GM19467 (cell line): ENCODE measurements around the gene ARL10.

Experiments used
- ATAC-seq: cut with Tn5 transposase; IDR thresholded peaks from one replicate; pipeline ENCODE4 v1.9.1; 2021; ENCODE audit warnings: mild to moderate bottlenecking, moderate library complexity; ENCODE audit not compliant: unreplicated experiment

ARL10 gene

DNA sequence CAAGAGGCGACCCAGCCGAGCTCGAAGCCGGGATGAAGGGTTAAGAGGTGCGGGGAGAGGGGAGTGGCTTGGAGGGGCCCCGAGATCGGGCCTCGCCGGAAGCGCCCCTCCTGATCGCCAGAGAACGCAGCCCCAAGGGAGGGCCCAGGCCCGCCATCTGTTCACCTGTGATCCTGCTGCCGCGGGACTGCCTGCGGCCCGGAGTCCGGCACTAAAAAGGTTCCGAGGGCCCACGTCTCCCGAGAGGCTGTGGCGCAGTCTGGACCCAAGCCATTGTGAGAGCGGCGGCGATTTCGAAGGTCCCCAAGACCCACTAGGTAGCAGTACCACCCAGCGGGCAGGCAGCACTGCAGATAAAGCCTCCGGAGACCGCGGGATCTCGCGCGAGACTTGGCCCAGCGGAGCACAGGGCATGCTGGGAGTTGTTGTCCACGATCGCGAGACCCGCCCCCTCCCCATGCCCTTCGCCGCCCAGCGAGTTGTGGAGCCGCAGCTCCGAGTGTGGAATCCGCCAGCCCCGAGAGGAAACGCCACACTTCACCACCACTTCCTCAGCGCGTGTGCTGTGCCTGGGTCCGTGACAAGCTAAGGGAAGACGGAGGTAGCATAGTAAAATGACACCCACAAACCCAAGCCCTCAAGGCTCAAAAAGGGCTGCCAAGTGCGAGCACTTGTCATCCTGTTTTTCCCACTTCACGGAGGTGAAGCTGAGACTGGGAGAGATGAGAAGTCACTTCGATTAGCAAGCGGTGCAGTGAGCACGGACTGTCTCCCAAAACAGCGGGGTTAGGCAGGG lies 3.7 kb upstream of the ARL10 start, which contains the start of gene KIAA1191:
TSS of gene KIAA1191 (minus strand) at position 328 of the 796 bp plus-strand sequence. CDS start 2,256 bp downstream, outside the sequence.
- ATAC-seq: peak; percentile 91

DNA sequence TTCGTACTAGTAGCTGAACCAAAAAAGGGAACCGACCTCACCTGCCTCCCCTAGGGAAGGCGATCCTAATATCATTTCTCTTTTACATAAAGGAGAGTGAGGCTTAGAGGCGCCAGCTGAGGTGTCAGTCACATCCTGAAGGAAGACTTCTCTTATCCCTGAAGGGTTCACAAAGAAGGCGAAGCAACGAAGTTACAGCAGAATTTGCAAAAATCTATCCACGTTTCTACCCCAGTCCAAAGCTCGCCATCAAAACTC lies 3.1 kb upstream of the ARL10 start:
- ATAC-seq: no peak

DNA sequence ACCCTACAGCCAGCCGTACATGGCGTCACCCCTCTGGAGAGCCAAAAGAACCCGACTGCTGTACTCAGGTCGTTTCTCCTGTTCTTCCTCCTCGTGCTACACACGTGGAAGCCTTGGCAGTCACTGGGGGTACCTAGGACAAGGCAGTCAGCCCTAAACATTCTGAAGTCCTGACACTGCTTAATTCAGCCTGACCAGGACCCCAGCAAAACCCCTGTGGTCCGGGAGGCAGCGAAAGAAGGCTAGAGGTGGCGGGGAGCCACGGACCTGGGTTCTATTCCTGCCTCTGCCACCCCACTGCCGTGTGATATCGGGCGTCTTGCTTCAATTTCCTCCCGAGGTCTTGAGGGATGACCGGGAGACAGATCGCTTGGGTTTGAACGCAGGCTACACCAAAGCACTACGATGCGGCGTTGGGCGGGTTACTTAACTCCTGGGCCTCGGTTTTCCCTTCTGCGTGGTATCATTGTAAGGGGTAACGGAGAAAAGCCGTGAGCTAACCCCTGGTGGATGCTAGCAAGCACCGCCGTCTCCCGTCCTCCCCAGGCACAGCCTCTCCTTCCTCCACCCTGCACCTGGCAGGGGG lies 429 bp upstream of the ARL10 start:
- ATAC-seq: no peak

DNA sequence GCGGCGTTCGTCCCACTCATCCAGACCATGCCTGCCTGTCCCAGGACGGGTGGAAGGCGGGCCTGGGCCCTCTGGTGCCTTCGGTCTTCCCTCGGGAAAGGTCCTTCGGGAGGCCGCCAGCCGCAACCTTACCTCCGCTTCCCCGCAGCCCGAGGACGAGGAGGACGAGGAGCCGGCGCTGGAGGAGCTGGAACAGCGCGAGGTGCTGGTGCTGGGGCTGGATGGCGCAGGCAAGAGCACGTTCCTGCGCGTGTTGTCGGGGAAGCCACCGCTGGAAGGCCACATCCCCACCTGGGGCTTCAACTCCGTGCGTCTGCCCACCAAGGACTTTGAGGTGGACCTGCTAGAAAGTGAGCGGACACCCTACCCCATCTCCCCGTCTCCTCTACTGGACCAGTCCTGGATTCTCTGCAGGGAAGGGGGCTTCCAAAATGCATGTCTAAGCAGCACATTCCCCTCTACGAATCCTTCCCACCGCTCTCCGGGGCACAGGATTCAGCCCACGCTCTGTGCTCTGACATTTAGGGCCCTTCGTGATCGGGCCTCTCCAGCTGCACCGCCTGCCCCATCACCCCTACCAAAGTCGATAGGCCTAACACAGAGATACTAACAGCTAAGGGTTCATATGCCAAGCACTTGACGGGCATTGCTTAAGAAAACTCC lies 1.1 kb downstream of the ARL10 start:
- ATAC-seq: no peak

DNA sequence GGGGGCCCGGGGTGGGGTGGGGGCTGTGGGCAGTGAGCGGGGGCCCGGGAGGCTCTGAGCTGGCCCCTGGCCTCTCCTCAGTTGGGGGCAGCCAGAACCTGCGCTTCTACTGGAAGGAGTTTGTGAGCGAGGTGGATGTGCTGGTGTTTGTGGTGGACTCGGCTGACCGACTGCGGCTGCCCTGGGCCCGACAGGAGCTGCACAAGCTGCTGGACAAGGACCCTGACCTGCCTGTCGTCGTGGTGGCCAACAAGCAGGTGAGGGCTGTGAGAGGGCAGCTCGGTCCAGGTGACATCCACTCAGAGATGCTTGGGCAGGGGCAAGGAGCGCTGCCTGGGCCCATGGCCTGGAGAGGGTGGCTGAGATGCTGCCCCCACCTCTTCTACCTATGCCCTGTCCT lies 3.4 kb downstream of the ARL10 start:
- no peak for ATAC-seq

DNA sequence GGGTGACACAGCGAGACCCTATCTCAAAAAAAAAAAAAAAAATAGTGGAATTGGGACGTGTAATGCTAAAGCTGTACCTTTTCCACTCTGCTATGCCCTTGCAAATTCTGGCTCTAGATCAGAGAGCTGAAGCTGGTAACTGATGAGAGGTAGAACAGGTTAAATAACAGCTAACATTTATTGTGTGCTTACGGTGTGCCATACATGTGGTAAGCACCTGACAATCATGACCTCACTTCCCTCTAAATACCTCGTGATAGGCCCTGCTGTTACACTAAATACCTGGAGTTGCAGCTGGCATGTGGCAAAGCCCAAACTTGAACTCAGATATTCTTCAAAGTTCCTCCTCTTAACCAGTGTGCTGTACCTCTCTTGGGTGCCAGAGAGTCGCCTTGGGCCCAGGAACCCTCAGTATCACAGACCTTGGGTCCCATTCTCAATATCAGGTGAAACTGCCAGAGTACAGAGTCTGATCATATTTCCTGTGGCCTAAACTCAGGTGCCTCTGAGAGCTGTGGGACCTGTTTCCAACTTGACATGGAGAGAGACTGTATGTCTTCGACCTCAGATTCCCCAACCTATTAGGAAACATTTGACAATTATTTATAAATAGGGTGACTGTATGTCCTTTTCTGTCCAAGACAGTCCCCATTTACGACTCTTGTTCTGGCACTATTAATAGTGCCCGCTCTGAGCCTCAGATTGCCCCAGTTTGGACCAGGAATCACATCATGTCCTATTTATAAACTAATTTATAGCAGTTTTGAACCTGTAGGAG lies 4.8 kb downstream of the ARL10 start:
- ATAC-seq: no peak

DNA sequence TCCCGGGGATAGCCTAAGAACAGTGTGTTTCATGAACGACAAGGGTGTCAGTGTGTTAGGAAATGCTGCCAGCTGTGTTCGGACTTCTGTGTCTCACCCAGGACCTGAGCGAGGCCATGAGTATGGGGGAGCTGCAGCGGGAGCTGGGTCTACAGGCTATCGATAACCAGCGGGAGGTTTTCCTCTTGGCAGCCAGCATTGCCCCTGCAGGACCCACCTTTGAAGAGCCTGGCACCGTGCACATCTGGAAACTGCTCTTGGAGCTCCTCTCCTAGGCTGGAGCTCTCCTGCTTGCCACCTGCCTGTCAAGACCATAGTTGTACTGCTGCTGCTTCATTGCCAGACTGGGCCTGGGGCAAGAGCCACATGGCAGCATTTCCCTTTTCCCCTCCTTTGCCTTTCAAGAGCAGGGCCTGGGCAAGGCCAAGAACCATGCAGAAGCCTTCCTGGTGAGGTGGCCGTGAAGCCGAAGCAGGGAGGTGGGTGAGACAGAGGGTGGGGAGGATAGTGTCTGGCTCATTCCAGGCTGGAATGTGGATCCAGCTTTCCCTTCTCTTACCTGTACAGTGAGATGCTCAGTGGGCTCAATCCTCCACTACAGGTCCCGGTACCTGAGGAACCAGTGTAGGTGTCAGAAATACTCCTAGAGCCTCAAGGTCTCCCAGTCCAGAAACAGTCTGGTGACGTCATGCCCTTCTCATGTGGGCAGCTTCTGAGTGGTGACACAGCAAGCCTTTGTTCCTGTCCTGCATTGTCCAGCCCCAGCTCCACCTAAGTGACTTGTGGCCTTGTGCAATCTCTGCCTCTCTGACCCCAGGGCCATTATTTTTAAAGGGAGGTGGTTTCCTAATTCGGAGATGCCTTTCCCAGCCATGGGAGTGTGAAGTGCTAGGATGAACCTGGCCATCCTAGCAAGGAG lies 6.6 kb downstream of the ARL10 start:
- ATAC-seq: no peak

DNA sequence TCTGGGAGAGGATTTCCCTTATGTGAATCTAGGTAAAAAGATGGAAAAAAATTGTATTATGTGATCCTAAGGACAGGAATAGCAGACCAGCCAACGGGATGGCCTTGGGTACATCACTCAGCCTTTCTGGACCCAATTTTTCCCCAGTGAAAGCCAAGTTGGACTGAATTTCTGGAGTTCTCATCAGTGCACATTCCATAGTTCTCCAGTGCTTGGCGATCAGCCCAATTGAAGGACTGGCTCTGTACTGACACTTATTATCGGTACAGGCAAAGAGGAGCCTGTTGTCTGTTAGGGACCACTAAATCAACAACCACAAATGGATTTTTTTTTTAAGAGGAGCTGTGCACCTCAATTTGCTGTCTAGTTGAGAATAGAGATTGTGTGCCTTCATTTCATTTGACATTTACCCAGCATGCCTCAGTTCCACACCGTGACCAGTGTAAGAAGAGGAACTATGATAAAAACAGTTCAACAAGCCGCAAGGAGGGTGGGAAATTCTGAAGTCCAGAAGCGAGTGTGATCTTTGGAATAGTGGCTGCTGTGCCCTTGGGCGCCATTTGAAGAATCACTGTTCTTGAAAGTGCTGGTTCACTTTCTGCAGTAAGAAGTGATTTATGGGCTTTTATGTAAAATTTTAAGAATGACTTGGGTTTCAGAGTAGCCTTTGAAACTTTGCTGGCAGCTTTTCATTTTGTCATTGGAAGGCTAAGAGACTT lies 8.0 kb downstream of the ARL10 start:
- ATAC-seq: no peak

DNA sequence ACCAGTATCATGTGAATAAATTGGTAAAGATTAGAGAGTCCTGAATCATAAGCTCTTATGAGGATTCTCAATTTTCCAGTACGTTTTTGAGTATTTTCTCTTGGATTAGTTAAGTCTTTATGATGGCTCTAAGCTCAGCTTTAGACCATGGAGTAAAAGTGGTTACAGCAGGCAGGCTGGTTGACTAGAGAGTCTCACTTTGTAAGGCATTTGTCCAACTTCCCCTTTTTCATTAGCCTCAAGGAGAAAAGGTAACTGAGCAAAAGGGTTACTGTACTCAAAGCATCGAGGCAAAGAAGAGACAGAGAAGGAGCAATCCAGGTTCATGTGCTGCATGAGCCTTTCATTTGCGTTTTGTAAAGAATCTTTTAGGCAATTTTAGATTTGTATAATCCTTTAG lies 14.6 kb downstream of the ARL10 start:
- no peak for ATAC-seq

DNA sequence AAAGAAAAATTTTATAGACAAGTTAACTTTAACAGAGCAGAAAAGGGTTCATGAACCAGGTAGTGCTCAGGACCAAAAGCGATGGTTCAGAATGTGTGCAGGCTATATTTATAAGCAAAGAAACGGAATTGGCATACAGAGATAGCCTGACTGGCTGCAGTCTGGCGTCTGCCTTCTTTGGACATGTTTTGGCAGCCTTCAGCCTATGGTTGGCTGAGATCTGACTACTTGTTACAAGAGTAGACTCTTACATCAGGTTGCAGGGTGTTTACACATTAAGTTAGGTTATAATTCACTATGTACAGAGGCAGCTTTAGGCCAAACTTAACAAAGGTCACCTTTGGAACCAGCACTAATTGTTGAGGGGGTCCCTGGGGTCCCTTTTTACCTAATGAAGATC lies 16.1 kb downstream of the ARL10 start:
- no peak for ATAC-seq

DNA sequence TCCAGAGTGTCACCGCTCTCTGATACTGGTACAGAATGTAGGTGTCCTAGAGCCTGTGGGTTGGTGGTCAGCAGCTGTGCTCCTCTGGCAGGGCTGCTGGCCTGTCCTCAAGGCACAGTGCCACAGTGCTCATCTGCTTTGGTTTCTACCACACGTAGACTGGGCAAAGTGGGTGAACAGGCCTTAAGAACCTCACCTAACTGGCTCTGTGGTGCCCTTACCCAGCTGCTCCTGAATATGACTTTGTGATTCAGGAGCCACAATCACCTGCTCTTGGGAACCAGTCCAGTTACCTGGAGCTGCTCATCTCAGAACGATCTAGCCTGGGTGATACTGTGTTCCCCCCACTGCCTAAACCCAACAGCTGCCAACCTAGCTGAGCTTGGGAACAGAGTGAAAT lies 16.7 kb downstream of the ARL10 start:
- no peak for ATAC-seq

DNA sequence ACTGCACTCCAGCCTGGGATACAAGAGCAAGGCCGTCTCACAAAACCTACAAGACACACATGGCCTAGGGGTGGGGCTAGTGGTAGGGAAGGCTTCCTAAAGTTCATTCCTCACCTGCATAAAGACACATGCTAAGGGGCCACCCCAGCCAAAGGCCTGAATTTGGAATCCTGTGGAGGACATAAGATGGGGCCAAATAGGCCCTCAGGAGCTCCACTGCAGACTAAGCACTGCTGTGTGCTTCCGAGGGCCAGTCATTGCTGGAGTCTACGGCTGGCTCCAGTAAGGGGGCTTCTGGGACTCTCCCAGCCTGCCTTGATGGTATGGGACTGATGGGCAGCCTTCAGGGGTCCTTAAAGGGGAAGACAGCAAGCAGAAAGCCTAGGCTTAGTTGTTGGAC lies 17.4 kb downstream of the ARL10 start:
- no peak for ATAC-seq

DNA sequence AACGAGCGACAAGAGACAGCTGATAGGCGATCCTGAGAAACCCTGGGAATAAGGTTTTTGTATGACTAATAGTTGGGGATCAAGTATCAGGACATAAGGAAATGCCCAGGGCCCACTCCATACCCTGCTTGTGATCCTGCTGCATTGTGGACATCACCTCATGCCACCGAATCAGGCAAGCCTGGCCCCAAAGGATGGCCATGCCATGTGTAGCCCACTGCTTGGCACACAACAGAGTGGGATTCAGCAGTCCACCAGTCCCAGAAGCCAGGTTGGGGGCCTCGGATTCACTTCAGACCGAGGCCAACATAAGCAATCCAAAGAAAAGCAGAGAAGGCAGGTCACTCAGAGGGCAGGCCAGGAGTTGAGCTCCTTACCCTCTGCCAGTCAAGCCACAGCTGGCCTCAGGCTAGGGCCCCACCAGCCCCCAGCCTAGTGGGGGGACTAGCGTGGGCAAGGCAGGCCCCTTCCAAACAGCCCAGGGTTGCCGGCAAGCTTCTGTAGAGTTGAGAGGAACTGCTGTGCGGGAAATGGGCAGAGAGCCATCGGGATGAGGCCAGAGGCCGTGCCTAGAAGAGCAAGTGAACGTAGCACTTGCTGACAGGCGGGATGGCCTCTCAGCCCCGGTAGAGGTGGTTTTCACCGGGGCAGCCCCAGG lies 18.1 kb downstream of the ARL10 start:
- no peak for ATAC-seq

DNA sequence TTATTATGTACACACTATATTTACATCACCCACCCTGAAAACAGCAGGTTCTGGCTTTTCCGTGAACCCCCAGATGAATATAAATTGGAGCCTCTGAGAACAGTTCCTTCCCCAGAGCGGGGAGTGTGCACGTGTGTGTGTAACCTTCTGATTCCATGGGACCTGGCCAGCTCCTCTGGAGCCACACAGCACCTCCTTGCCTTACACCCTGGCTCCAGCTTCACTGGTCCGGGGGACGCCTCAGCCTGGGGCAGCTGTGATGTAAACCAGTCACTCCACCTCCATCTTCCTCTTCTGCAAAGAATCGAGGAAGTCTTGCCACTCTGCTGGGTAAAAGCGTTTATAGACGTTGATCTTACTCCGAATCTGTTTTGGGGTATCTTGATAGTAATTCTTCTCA lies 18.7 kb downstream of the ARL10 start:
- no peak for ATAC-seq

DNA sequence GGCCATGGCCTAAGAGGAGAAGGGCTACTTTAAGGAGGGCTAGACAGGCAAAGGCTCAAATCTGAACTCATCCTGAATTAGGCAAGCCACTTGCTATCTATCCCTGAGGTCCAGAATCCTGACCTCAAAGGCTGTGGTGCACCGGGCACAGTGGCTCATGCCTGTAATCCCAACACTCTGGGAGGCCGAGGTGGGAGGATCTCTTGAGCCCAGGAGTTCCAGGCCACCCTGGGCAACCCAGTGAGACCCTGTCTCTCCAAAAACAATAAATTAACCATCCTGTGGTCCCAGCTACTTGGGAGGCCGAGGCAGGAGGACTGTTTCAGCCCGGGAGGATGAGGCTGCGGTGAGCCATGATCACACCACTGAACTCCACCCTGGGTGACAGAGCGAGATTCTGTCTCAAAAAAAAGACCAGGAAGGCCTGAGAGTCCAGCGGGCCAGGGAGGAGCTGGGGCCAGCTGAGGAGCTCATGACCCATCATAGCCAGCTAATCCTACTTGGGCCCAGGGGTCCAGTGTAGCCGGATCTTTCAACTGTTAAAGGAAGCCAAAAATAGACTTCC lies 19.2 kb downstream of the ARL10 start:
- no peak for ATAC-seq

DNA sequence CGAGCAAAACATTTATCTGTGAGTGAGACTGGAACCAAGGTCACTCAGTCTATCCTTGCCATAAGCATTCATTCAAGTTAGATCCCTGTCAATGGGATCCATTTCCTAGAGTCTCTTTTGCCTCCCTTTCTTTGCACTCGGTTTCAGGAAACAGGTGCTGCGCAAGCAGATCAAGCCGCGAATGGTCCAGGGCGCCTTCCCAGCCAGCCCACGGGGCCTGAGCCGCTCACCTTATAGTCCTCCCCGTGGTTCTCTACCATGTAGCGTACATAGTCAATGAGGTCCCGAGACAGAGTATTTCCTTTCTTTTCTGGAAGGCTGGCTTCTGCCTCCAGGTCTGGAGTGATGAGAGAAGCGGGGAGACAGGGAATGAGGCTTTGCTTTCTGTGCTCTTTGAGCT lies 19.7 kb downstream of the ARL10 start:
- ATAC-seq: no peak

DNA sequence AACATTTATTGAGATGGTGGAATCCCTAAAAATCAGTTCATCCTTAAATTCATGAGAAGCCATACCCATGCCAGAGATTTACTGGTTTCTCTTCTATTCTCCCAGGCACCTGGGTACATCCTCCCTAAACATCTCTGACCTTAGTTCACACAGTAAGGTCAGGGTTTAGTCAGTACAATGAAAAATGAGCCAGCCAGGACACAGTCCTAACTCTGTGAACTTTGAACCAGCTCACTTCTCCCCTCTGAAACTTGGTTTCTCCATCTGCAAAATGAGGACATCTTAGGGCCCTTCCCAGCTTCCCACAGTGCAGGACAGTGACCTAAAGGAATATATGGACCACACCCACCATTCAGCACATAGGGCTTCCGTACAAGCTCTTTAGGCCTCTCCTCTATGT lies 21.2 kb downstream of the ARL10 start:
- ATAC-seq: no peak

DNA sequence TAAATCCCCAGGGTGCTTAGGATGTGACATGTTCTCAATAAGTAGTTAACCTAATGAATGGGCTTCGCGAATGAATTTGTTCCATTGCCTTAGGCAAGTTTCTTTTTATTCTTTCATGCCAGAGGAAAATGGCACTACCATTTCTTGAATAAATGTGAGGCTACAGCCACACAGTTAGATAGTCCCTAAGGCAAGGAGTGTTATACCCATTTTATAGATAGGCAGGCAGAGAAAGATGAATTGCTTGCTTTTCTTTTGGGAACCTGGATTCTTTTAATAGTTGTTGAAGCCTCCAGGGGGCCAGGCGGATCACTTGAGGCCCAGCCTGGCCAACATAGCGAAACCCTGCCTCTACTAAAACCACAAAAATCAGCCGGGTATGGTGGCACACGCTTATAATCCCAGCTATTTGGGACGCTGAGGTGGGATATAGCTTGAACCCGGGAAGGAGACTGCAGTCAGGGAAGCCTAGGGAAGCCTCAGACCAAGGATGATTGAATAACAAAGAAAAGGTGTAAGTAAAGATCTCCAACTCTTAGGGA lies 22.2 kb downstream of the ARL10 start:
- no peak for ATAC-seq

DNA sequence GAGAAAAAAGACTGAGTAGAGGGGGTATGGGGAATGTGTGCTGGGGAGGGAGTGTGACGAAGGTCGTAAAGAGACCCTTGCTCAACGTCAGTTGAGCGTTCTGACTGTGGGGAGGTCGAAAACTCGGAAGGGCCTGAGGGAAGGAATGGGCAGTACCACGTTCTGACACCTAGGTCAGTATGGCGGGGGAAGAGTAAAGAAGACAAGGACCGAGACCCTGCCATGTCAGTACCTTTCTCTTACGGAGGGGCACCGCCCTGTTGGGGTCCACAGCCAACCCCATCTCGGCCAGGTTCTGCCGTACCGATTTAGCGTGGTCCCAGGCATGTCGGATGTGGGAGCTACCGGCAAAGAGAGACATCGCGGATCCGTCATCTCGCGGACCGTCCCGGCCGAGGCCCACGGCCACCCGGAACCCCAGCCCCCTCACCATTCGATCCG lies 22.7 kb downstream of the ARL10 start:
- no peak for ATAC-seq
